AG04449 (cell line): ENCODE data around the gene NUMA1.

Experiments used
- CTCF ChIA-PET: fragments of 350-600 bp; formaldehyde crosslinking; extraction: SDS; loops from one replicate; lab custom pipeline; 2021; ENCODE audit warnings: antibody characterized with exemption; lab: Yijun Ruan, JAX
- POLR2A ChIA-PET: fragments of 400-600, 350-600 bp; formaldehyde crosslinking; extraction: SDS; loops from one replicate; lab custom pipeline; 2020; ENCODE audit warnings: antibody characterized with exemption, inconsistent platforms; lab: Yijun Ruan, JAX
- DNase-seq: peaks from one replicate; pipeline ENCODE4 v3.0.0-alpha.2; 2010; ENCODE audit warnings: low read depth, low spot score
- H3K4me3 ChIP-seq: 2 replicates; pipeline ENCODE4 v1.5.1; 2011; ENCODE audit warnings: low read depth, mild to moderate bottlenecking, control low read depth, low read length
- TF ChIP-seq, protein P1 (sequence below): IDR thresholded peaks from one replicate; pipeline ENCODE4 v1.5.1; 2011; ENCODE audit warnings: mild to moderate bottlenecking, moderate library complexity, low read length, control low read depth, inconsistent platforms; ENCODE audit not compliant: insufficient read depth; ENCODE audit errors: missing control alignments

Gene NUMA1

GRCh38 chr11:72045849-72046248 lies 34.5 kb downstream of the NUMA1 start:
- POLR2A ChIA-PET: no interaction called here

GRCh38 chr11:72042064-72042745 lies 38.1 kb downstream of the NUMA1 start:
- TF ChIP-seq, protein P1, sequence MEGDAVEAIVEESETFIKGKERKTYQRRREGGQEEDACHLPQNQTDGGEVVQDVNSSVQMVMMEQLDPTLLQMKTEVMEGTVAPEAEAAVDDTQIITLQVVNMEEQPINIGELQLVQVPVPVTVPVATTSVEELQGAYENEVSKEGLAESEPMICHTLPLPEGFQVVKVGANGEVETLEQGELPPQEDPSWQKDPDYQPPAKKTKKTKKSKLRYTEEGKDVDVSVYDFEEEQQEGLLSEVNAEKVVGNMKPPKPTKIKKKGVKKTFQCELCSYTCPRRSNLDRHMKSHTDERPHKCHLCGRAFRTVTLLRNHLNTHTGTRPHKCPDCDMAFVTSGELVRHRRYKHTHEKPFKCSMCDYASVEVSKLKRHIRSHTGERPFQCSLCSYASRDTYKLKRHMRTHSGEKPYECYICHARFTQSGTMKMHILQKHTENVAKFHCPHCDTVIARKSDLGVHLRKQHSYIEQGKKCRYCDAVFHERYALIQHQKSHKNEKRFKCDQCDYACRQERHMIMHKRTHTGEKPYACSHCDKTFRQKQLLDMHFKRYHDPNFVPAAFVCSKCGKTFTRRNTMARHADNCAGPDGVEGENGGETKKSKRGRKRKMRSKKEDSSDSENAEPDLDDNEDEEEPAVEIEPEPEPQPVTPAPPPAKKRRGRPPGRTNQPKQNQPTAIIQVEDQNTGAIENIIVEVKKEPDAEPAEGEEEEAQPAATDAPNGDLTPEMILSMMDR: no peak
- peak overlapping the region; percentile 63 for H3K4me3 ChIP-seq
- DNase-seq: no peak
- POLR2A ChIA-PET: interaction anchor here (0.6 to 1.0 kb wide), 2 partner anchors 14 to 30 kb away, joined by 3 to 4 read pairs; no protein-coding TSS in a partner anchor
- CTCF ChIA-PET: interaction anchor here (0.6 to 7.5 kb wide), 3 partner anchors 15 to 33 kb away, joined by 3 to 35 read pairs (median 5); no protein-coding TSS in a partner anchor

More at GRCh38 chr11:72045849-72046248, 34.5 kb downstream of the NUMA1 start:
- CTCF ChIA-PET: interaction anchor here (3.0 to 7.5 kb wide), 2 partner anchors 11 to 21 kb away, joined by 10 to 35 read pairs; no protein-coding TSS in a partner anchor
- TF ChIP-seq, protein P1: no peak
- no peak for DNase-seq
- no peak overlapping the region for H3K4me3 ChIP-seq

- POLR2A ChIA-PET: interaction anchor here (0.6 to 1.8 kb wide), 4 partner anchors 15 to 37 kb away, joined by 3 to 12 read pairs (median 4); no protein-coding TSS in a partner anchor
These were observed 38.8 kb downstream of the NUMA1 start for GRCh38 chr11:72041364-72042063.

DNA sequence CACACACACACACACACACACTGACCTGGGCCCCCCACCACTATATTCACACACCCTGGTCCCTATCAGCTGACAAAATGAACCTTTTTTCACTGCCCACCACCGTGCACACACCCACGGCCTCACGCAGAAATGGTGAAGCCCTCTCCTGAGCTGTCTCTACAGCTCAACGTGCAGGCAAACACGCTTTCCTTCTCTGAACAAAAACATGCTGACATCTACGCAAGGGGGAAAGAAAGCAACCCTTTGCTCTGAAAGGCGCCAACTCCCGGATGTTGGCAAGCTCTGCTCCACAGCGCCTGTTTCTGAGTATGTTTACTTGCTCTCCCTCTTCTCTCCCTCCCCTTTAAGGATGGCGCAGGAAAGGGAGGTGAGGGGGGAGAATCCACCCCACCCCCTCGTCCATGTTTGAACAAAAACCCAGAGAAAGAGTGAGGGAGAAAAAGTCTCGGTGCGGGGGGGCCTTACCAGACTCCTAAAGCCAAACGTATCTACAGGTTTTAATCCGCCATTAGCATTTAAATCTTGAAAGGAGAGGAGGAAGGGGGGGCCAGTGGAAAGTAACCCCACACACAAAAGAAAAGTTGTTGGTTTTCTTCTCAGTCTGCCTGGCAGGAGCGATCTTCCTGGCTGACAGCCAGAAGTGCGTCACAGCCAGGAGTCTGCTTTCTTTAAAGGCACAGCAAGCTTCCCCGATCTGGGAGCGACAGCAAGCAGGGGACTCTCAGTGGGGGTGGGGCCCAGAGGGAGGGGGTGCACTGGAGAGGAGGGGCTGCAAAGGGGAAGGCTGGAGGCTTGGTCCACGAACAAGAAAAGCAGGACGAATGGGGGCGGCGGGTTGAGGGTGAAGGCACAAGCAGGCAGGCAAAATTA lies 39.6 kb downstream of the NUMA1 start:
- peak; percentile 77 for DNase-seq
- POLR2A ChIA-PET: interaction anchor here (0.7 to 1.8 kb wide), 5 partner anchors 9 to 38 kb away, joined by 3 to 12 read pairs (median 5); no protein-coding TSS in a partner anchor
- TF ChIP-seq, protein P1: no peak
- CTCF ChIA-PET: interaction anchor here (0.7 to 4.2 kb wide), 9 partner anchors 8 to 391 kb away, joined by 3 to 40 read pairs (median 11); no protein-coding TSS in a partner anchor
- H3K4me3 ChIP-seq: peak overlapping the region; percentile 63

More at GRCh38 chr11:72041364-72042063, 38.8 kb downstream of the NUMA1 start:
- H3K4me3 ChIP-seq: peak overlapping the region; percentile 63
- TF ChIP-seq, protein P1: no peak
- CTCF ChIA-PET: interaction anchor here (4.2 kb wide), 1 partner anchor 12 kb away, joined by 22 read pairs; no protein-coding TSS in a partner anchor
- no peak for DNase-seq

DNA sequence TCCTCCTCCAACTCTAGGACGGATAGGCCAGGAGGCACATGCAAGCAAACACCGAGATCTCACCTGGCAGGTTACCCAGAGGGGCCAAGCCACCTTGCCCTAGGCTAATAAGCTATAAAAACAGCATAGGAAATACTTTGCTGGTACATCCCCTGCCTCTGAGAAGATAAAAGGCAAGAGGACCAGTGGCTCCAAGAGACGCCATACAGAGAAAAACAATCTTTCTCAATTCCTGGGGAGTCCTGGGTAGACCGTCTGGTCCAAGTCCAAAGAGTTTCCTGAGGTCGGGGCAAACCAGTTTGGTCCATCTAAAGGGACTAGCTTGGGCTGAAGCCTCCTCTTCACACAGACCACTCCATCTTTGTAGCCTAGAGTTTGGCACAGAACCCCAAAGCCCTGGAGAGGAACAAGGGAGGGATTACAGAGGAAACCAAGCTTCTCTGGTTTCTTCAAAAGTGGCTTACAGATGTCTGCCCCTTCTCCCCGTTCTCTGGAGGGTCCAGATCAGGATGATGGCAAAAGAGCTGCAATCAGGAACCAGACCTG lies 40.4 kb downstream of the NUMA1 start:
- CTCF ChIA-PET: interaction anchor here (0.7 to 4.2 kb wide), 14 partner anchors 7 to 391 kb away, joined by 3 to 40 read pairs (median 8); no protein-coding TSS in a partner anchor
- peak overlapping the region; percentile 63 for H3K4me3 ChIP-seq
- POLR2A ChIA-PET: interaction anchor here (0.7 to 1.8 kb wide), 5 partner anchors 9 to 39 kb away, joined by 3 to 12 read pairs (median 5); no protein-coding TSS in a partner anchor

More for the DNA sequence above, 40.4 kb downstream of the NUMA1 start:
- DNase-seq: no peak
- TF ChIP-seq, protein P1: no peak
